HEK293 (cell line): ENCODE measurements around the gene LDLRAP1.

Experiments
- CTCF ChIP-seq: fragments of 450-650 bp; formaldehyde crosslinking; IDR thresholded peaks from 2 replicates; pipeline ENCODE4 v1.5.1; 2016; ENCODE audit warnings: missing biosample characterization, missing genetic modification characterization
- KLF1 ChIP-seq: fragments of 450-650 bp; formaldehyde crosslinking; IDR thresholded peaks from 2 replicates; pipeline ENCODE4 v1.5.1; 2016; ENCODE audit warnings: missing biosample characterization, missing genetic modification characterization
- YY1 ChIP-seq: fragments of 450-650 bp; formaldehyde crosslinking; IDR thresholded peaks from 2 replicates; pipeline ENCODE4 v1.5.1; 2018; ENCODE audit warnings: missing biosample characterization, missing genetic modification characterization
- ZBTB21 ChIP-seq: fragments of 450-650 bp; formaldehyde crosslinking; IDR thresholded peaks from 2 replicates; pipeline ENCODE4 v1.5.1; 2017; ENCODE audit warnings: missing biosample characterization, missing genetic modification characterization
- ZBTB8A ChIP-seq: fragments of 450-650 bp; formaldehyde crosslinking; IDR thresholded peaks from 2 replicates; pipeline ENCODE4 v1.5.1; 2016; ENCODE audit warnings: missing biosample characterization, missing genetic modification characterization
- ZFHX2 ChIP-seq: fragments of 450-650 bp; formaldehyde crosslinking; conservative IDR thresholded peaks from 2 replicates; pipeline ENCODE4 v1.5.1; 2016; ENCODE audit warnings: missing biosample characterization, missing genetic modification characterization
- ZNF214 ChIP-seq: fragments of 450-650 bp; formaldehyde crosslinking; IDR thresholded peaks from 2 replicates; pipeline ENCODE4 v1.5.1; 2017; ENCODE audit warnings: missing biosample characterization, mild to moderate bottlenecking, missing genetic modification characterization, borderline replicate concordance
- ZNF280D ChIP-seq: fragments of 450-650 bp; formaldehyde crosslinking; IDR thresholded peaks from 2 replicates; pipeline ENCODE4 v1.5.1; 2016; ENCODE audit warnings: missing biosample characterization, missing genetic modification characterization
- ZNF362 ChIP-seq: fragments of 450-650 bp; formaldehyde crosslinking; IDR thresholded peaks from 2 replicates; pipeline ENCODE4 v1.5.1; 2016; ENCODE audit warnings: missing biosample characterization, missing genetic modification characterization
- ZNF366 ChIP-seq: fragments of 450-650 bp; formaldehyde crosslinking; conservative IDR thresholded peaks from 2 replicates; pipeline ENCODE4 v1.5.1; 2016; ENCODE audit warnings: missing biosample characterization, missing genetic modification characterization
- ZNF76 ChIP-seq: fragments of 450-650 bp; formaldehyde crosslinking; IDR thresholded peaks from 2 replicates; pipeline ENCODE4; 2016; ENCODE audit warnings: low read depth, missing biosample characterization, missing genetic modification characterization, borderline replicate concordance
- TF ChIP-seq, protein P1 (sequence below): fragments of 450-650 bp; formaldehyde crosslinking; IDR thresholded peaks from 2 replicates; pipeline ENCODE4 v1.5.1; 2016; ENCODE audit warnings: missing biosample characterization, missing genetic modification characterization
- TF ChIP-seq, protein P2 (sequence below): fragments of 450-650 bp; formaldehyde crosslinking; IDR thresholded peaks from 2 replicates; pipeline ENCODE4 v1.5.1; 2016; ENCODE audit warnings: missing biosample characterization, missing genetic modification characterization
- TF ChIP-seq, protein P3 (sequence below): fragments of 450-650 bp; IDR thresholded peaks from 2 replicates; pipeline ENCODE4 v1.5.1; 2018; ENCODE audit warnings: missing biosample characterization, missing genetic modification characterization

DNA sequence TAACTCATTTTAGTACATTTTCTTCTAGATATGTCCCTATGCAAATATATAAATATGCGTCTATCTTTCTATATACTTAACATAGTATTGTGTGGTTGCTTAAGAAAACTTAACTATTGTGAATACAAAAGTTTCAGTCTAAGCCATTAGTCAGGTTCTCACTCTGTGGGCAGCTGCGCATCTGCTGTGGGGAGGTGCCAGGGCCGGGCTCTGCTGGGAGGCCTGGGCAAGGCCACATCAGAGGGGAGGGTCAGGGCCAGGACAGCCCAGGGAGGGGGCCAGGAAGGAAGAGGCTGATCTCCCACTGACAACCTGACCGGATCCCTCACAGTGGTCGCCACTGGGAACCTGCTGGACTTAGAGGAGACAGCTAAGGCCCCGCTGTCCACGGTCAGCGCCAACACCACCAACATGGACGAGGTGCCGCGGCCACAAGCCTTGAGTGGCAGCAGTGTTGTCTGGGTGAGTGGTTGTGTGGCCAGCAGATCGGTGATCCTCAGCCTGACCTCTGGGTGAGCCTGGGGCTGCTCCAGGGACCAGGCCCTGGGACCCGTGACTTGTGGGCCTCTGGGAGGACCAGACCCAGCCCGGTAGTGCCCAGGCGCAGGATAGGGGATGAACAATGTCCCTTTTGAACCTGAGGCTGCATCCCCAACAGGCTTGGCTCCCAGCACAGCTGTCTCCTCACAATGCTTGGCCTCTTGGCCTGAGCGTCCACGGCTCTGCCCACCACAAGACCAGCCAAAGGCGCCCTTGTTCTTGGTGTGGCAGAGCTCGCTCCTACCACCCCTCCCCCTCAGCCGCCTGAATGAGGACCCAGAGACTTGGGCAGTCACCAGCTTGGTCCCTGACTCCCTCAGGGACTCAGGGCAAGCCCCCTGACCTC is 20.2 kb downstream of the LDLRAP1 start:
- TF ChIP-seq ZFHX2 (tag by site-specific recombination) (no peak), KLF1 (tag by site-specific recombination) (no peak), ZNF362 (tag by site-specific recombination) (no peak), YY1 (tag by site-specific recombination) (no peak), ZNF214 (tag by site-specific recombination) (no peak), CTCF (no peak), ZNF280D (no peak), ZNF76 (tag by site-specific recombination) (no peak), ZNF366 (no peak), ZBTB21 (no peak), ZBTB8A (tag by site-specific recombination) (no peak)
- TF ChIP-seq, protein P1, sequence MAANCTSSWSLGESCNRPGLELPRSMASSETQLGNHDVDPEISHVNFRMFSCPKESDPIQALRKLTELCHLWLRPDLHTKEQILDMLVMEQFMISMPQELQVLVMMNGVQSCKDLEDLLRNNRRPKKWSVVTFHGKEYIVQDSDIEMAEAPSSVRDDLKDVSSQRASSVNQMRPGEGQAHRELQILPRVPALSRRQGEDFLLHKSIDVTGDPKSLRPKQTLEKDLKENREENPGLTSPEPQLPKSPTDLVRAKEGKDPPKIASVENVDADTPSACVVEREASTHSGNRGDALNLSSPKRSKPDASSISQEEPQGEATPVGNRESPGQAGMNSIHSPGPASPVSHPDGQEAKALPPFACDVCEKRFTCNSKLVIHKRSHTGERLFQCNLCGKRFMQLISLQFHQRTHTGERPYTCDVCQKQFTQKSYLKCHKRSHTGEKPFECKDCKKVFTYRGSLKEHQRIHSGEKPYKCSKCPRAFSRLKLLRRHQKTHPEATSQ (tag by site-specific recombination): no peak
- TF ChIP-seq, protein P2, sequence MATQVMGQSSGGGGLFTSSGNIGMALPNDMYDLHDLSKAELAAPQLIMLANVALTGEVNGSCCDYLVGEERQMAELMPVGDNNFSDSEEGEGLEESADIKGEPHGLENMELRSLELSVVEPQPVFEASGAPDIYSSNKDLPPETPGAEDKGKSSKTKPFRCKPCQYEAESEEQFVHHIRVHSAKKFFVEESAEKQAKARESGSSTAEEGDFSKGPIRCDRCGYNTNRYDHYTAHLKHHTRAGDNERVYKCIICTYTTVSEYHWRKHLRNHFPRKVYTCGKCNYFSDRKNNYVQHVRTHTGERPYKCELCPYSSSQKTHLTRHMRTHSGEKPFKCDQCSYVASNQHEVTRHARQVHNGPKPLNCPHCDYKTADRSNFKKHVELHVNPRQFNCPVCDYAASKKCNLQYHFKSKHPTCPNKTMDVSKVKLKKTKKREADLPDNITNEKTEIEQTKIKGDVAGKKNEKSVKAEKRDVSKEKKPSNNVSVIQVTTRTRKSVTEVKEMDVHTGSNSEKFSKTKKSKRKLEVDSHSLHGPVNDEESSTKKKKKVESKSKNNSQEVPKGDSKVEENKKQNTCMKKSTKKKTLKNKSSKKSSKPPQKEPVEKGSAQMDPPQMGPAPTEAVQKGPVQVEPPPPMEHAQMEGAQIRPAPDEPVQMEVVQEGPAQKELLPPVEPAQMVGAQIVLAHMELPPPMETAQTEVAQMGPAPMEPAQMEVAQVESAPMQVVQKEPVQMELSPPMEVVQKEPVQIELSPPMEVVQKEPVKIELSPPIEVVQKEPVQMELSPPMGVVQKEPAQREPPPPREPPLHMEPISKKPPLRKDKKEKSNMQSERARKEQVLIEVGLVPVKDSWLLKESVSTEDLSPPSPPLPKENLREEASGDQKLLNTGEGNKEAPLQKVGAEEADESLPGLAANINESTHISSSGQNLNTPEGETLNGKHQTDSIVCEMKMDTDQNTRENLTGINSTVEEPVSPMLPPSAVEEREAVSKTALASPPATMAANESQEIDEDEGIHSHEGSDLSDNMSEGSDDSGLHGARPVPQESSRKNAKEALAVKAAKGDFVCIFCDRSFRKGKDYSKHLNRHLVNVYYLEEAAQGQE (tag by site-specific recombination): no peak
- TF ChIP-seq, protein P3, sequence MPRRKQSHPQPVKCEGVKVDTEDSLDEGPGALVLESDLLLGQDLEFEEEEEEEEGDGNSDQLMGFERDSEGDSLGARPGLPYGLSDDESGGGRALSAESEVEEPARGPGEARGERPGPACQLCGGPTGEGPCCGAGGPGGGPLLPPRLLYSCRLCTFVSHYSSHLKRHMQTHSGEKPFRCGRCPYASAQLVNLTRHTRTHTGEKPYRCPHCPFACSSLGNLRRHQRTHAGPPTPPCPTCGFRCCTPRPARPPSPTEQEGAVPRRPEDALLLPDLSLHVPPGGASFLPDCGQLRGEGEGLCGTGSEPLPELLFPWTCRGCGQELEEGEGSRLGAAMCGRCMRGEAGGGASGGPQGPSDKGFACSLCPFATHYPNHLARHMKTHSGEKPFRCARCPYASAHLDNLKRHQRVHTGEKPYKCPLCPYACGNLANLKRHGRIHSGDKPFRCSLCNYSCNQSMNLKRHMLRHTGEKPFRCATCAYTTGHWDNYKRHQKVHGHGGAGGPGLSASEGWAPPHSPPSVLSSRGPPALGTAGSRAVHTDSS (tag by site-specific recombination): no peak
